Heart left ventricle (tissue), 16 donors: ENCODE measurements around the gene STARD8. TPM values are rescaled to one million over a fixed set of nuclear protein-coding genes. Genes with fewer than 3 reads are reported as not detected.

Source experiments
- ATAC-seq, 4 donors: fragments of 200-7000 bp; cut with Tn5 transposase; one replicate each; pipeline ENCODE4 v1.9.1; 2020 to 2022; ENCODE audit warnings: moderate library complexity in 4 of 4, mild to moderate bottlenecking in 3 of 4, moderate number of reproducible peaks in 1 of 4
- DNase-seq, 5 donors: peaks; one replicate each; pipeline ENCODE4 v3.0.0-alpha.2; 2020
- H3K27ac ChIP-seq, 12 donors: fragments of 200-600 bp; sonication (generic) in 4 of 12; one replicate each; pipeline versions ENCODE4 v1.5.0 to v1.8.0; 2016 to 2022; ENCODE audit warnings: mild to moderate bottlenecking in 2 of 12
- H3K27me3 ChIP-seq, 9 donors: fragments of 200-600 bp; sonication (generic) in 2 of 9; one replicate each; pipeline versions ENCODE4 v1.5.1 to v1.8.0; 2016 to 2022; ENCODE audit warnings: mild to moderate bottlenecking in 3 of 9
- H3K36me3 ChIP-seq, 9 donors: fragments of 200-600 bp; sonication (generic) in 2 of 9; one replicate each; pipeline versions ENCODE4 v1.5.0 to v1.8.0; 2018 to 2022; ENCODE audit warnings: mild to moderate bottlenecking in 2 of 9
- H3K4me1 ChIP-seq, 12 donors: fragments of 200-600 bp; sonication (generic) in 4 of 12; one replicate each; pipeline versions ENCODE4 v1.5.0 to v1.8.0; 2016 to 2022; ENCODE audit warnings: mild to moderate bottlenecking in 3 of 12
- H3K4me3 ChIP-seq, 12 donors: fragments of 200-600 bp; sonication (generic) in 4 of 12; one replicate each; pipeline versions ENCODE4 v1.5.0 to v1.8.0; 2017 to 2022; ENCODE audit warnings: mild to moderate bottlenecking in 9 of 12, moderate library complexity in 4 of 12
- H3K9me3 ChIP-seq, 12 donors: fragments of 200-600 bp; sonication (generic) in 4 of 12; one replicate each; pipeline versions ENCODE4 v1.5.0 to v1.8.0; 2016 to 2022; ENCODE audit warnings: mild to moderate bottlenecking in 1 of 12
- CTCF ChIP-seq, 12 donors: fragments of 200-600 bp; sonication (generic) in 4 of 12; IDR thresholded peaks; one replicate each; pipeline versions ENCODE4 v1.5.0 to v1.8.0; 2018 to 2022; ENCODE audit warnings: antibody characterized with exemption in 12 of 12, mild to moderate bottlenecking in 5 of 12
- POLR2A ChIP-seq, 2 donors: fragments of 450-650 bp; IDR thresholded peaks; one replicate each; pipeline ENCODE4 v1.6.1; 2017; ENCODE audit warnings: antibody characterized with exemption in 2 of 2, mild to moderate bottlenecking in 2 of 2, moderate library complexity in 2 of 2
- WGBS, 4 donors: extraction: QIAGEN DNeasy Blood & Tissue Kit in 2 of 4; methylation state at CpG; one replicate each; pipeline versions ENCODE4 v1.1.5 to v1.1.7; 2013 to 2018; 5-methylcytosine and 5-hydroxymethylcytosine counted together
- intact Hi-C, 10 donors: fragments of 100-400 bp; cut with DNase I; formaldehyde crosslinking; loops; one replicate each; pipeline versions ENCODE4 v1.11.1 to v1.14.2; 2022
- polyA plus RNA-seq, 2 donors: library from polyadenylated mRNA; stranded (reverse); fragments of 200-250 nt; gene quantifications; one replicate each; pipeline ENCODE4 v1.2.3, GENCODE V29; 2013
- total RNA-seq, 9 donors: library from RNA; depleted of rRNA in 2 of 9; stranded (reverse); fragments of >200 nt in 2 of 9; fragmentation: NEBNext Ultra II Directional in 3 of 9; extraction: Animal tissue kit (Norgen Biotek cat#: 25700) in 3 of 9; gene quantifications; one replicate each; pipeline versions ENCODE4 v1.1.0 to v1.2.4, GENCODE V29; 2016 to 2023
- donor health status: ischemic (EF 13 %, LVEDD 7.1; RV severe dilation, severe dysfunction).
- donor health status: healthy with polysubstance abuse.
- donor health status: DM: no; HTN: yes; CAD: no.
- donor health status: DM: no; HTN: no; CAD: no.
- donor health status: ischemic (EF 25% LVEDD 6.9; RV normal size, moderate dysfunction).
- donor health status: ischemic (EF 25% LVEDD 5.7; RV mildly dilated, moderate dysfunction).
- donor health status: healthy.
- donor health status: DM: yes; HTN: yes; CAD: no.
- donor health status: ischemic (EF 35%, LVEDD 5.7; RV mildly dilated, moderate dysfunction).
- donor health status: nonischemic (EF 11% LVEDD 7.7; RV severe dilation, severe dysfunction).
- donor health status: DM: yes; HTN: yes; CAD: no.
- donor health status: PGD.
- donor health status: ischemic (EF 29% LVEDD 5.4; RV normal size, mild dysfunction).
- donor health status: nonischemic (EF 23%, LVEDD 6.1; RV moderate dilation, normal function).

The STARD8 gene
- total and polyA plus RNA-seq, 11 donors = 4.2 to 17.5 (median 7.1) TPM

- H3K27ac ChIP-seq = peak overlapping the region in 2 of 12 donors; percentile 52 to 75
- H3K4me1 ChIP-seq = peaks cover 0 to 7% (median under 1%) of the 10 kb centered on the region in 12 donors
- no peaks in the 10 kb centered on the region for H3K36me3 ChIP-seq
- no peak overlapping the region for H3K4me3 ChIP-seq
- ATAC-seq (peak; percentile 37 to 69 (median 54)), DNase-seq (peak in 4 of 5 donors; percentile 40 to 55 (median 42))
- no peaks in the 10 kb centered on the region for H3K9me3 ChIP-seq
- intact Hi-C loops = no loop called here
- 42 to 56% (median 49%) methylated on average over 9 of the region's 9 CpGs for WGBS, 4 donors
- TF ChIP-seq POLR2A (IDR thresholded peaks at IDR 0.05) = no peak
- TF ChIP-seq CTCF (IDR thresholded peaks at IDR 0.05) = peak in 7 of 12 donors; percentile 9 to 38 (median 29)
- peaks cover 0 to 7% (median 0%) of the 10 kb centered on the region in 9 donors for H3K27me3 ChIP-seq
Observed at GRCh38 chrX:68665502-68665901, 18.0 kb downstream of the STARD8 start.

GRCh38 chrX:68666580-68666979 is 19.1 kb downstream of the STARD8 start:
- Histone ChIP-seq H3K4me1 (peaks cover 0 to 17% (median 2%) of the 10 kb centered on the region in 12 donors), H3K27ac (peak overlapping the region in 4 of 12 donors; percentile 14 to 80 (median 43)), H3K4me3 (no peak overlapping the region), H3K27me3 (peaks cover 0 to 7% (median 0%) of the 10 kb centered on the region in 9 donors), H3K9me3 (no peaks in the 10 kb centered on the region), H3K36me3 (no peaks in the 10 kb centered on the region)
- ATAC-seq (peak in 3 of 4 donors; percentile 12 to 78 (median 69)), DNase-seq (peak in 1 of 5 donors; percentile 18)
- WGBS, 4 donors = 92 to 100% (median 95%) methylated on average over 5 of the region's 5 CpGs
- no peak for TF ChIP-seq CTCF (IDR thresholded peaks at IDR 0.05)
- TF ChIP-seq POLR2A (IDR thresholded peaks at IDR 0.05) = no peak
- intact Hi-C loops = no loop called here

- H3K27ac ChIP-seq = no peak overlapping the region
- H3K9me3 ChIP-seq = no peaks in the 10 kb centered on the region
- ATAC-seq (no peak), DNase-seq (no peak)
- H3K27me3 ChIP-seq = peaks cover 0 to 10% (median 0%) of the 10 kb centered on the region in 9 donors
- WGBS, 4 donors = 67 to 79% (median 76%) methylated on average over 10 of the region's 10 CpGs
- no peaks in the 10 kb centered on the region for H3K36me3 ChIP-seq
- peaks cover 0 to 35% (median 6%) of the 10 kb centered on the region in 12 donors for H3K4me1 ChIP-seq
- no peak overlapping the region for H3K4me3 ChIP-seq
- intact Hi-C loops = no loop called here
- TF ChIP-seq CTCF (IDR thresholded peaks at IDR 0.05) (no peak), POLR2A (IDR thresholded peaks at IDR 0.05) (no peak)
Observed at GRCh38 chrX:68669094-68669860, 21.8 kb downstream of the STARD8 start.

- intact Hi-C loops = no loop called here
- DNase-seq (no peak), ATAC-seq (no peak)
- Histone ChIP-seq H3K9me3 (no peaks in the 10 kb centered on the region), H3K27me3 (peaks cover 0 to 10% (median 0%) of the 10 kb centered on the region in 9 donors), H3K4me3 (no peak overlapping the region), H3K4me1 (peaks cover 0 to 35% (median 6%) of the 10 kb centered on the region in 12 donors), H3K36me3 (no peaks in the 10 kb centered on the region), H3K27ac (peak overlapping the region in 1 of 12 donors; percentile 70)
- no peak for TF ChIP-seq CTCF (IDR thresholded peaks at IDR 0.05)
- no peak for TF ChIP-seq POLR2A (IDR thresholded peaks at IDR 0.05)
- WGBS, 4 donors = 66 to 76% (median 69%) methylated on average over 3 of the region's 3 CpGs
Observed at GRCh38 chrX:68669871-68670270, 22.4 kb downstream of the STARD8 start.
